ENCODE results near the gene STK25.

Gene STK25

DNA sequence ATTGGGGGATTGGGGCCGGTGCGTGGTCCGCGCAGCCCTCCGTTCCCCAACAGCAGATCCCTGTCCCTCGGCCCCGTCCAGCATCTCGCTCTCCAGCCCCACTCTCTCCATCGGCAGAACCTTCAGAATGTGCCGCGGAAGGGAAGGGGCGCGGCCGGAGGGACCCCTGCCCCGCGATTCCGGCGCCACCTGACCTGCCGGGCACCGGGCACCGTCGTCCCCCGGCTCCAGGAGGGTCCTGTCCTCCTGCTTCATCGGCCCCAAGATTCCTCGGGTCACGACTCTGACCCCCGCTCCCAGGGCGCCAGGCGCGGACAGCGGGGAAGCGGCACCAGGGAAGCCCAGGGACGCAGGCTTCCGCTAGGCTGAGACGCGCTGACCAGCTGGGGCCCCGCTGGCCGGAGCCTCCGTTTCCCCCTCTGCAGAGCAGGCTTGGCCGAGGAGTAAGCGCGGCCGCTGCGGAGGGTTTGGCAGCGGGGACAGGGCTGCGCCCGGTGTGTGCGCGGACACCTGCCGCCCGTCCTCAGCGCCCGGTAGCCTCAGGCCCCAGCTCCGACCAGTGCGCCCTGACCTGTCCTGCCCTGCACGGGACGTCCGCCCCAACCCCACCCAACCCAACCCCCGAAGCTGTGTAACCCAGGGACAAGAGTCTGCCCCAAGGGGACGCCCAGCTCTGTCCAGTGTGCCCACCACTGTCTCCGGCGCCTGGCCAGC, 33.3 kb upstream of the STK25 start:
- Histone ChIP-seq H3K27ac (no peak overlapping the region), H3K4me3 (ENCODE audit: low read depth, low read length) (peak overlapping the region; percentile 22), H3K36me3 (replicated peaks) (no peaks in the 10 kb centered on the region), H3K27me3 (replicated peaks) (no peaks in the 10 kb centered on the region)
- in situ Hi-C loops (cut with HindIII; ENCODE audit: low pct_ligation_motif_present, low sequenced_read_pairs): no loop called here
- DNase-seq: no peak
- TF ChIP-seq, protein P1, sequence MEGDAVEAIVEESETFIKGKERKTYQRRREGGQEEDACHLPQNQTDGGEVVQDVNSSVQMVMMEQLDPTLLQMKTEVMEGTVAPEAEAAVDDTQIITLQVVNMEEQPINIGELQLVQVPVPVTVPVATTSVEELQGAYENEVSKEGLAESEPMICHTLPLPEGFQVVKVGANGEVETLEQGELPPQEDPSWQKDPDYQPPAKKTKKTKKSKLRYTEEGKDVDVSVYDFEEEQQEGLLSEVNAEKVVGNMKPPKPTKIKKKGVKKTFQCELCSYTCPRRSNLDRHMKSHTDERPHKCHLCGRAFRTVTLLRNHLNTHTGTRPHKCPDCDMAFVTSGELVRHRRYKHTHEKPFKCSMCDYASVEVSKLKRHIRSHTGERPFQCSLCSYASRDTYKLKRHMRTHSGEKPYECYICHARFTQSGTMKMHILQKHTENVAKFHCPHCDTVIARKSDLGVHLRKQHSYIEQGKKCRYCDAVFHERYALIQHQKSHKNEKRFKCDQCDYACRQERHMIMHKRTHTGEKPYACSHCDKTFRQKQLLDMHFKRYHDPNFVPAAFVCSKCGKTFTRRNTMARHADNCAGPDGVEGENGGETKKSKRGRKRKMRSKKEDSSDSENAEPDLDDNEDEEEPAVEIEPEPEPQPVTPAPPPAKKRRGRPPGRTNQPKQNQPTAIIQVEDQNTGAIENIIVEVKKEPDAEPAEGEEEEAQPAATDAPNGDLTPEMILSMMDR (IDR thresholded peaks at IDR 0.05; ENCODE audit: low read depth, low read length, missing control alignments): no peak

DNA sequence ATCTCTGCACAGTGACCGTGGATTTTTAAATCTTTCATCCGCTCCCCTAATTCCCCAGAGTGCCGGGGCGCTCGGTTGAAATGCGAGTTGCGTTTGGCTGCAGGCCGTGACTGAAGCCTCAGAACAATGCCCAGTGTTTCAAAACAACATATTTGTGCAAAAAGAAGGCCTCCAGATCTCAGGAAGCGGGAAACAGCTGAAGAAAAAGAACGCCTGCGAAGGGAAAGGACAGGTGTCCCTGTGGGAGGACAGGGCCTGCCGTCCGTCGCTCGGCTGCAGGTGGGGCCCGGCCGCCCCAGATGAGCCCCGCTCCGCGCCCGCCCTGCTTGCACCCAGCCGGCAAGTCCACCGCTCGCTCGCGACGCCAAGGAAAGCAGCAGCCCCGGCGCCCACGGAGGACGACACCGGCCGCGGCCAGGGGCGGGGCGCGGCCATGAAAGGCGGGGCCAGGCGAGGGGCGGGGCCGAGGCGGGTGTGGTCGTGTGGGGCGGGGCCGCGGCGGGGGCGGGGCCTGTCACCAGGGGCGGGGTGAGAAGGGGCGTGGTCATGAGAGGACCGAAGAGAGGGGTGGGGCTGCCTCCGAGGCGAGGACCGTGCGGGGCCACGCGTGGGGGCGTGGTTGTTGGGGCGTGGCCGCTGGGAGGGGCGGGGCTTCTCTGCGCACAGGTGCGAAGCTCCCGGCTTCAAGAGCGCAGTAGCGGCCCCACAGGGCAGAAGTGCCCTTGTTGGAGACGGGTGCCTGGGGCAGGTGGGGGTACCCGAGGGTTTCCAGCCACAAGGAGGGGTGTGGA, 32.6 kb upstream of the STK25 start:
- H3K27me3 ChIP-seq (replicated peaks): no peaks in the 10 kb centered on the region
- in situ Hi-C loops (cut with HindIII; ENCODE audit: low pct_ligation_motif_present, low sequenced_read_pairs): no loop called here
- H3K4me3 ChIP-seq (ENCODE audit: low read depth, low read length): peak overlapping the region; percentile 33

GRCh38 chr2:241540401-241540770, 32.0 kb upstream of the STK25 start:
- no peaks in the 10 kb centered on the region for H3K27me3 ChIP-seq (replicated peaks)
- no peak overlapping the region for H3K4me3 ChIP-seq (ENCODE audit: low read depth, low read length)
- in situ Hi-C loops (cut with HindIII; ENCODE audit: low pct_ligation_motif_present, low sequenced_read_pairs): no loop called here
- H3K36me3 ChIP-seq (replicated peaks): no peaks in the 10 kb centered on the region
- DNase-seq: no peak
- no peak overlapping the region for H3K27ac ChIP-seq
- TF ChIP-seq, protein P1 (IDR thresholded peaks at IDR 0.05; ENCODE audit: low read depth, low read length, missing control alignments): no peak

More for the DNA sequence above, 32.6 kb upstream of the STK25 start:
- no peaks in the 10 kb centered on the region for H3K36me3 ChIP-seq (replicated peaks)
- TF ChIP-seq, protein P1 (IDR thresholded peaks at IDR 0.05; ENCODE audit: low read depth, low read length, missing control alignments): no peak
- no peak overlapping the region for H3K27ac ChIP-seq
- DNase-seq: peak; percentile 22

GRCh38 chr2:241539616-241540374, 31.4 kb upstream of the STK25 start:
- no peak overlapping the region for H3K27ac ChIP-seq
- in situ Hi-C loops (cut with HindIII; ENCODE audit: low pct_ligation_motif_present, low sequenced_read_pairs): no loop called here
- H3K4me3 ChIP-seq (ENCODE audit: low read depth, low read length): no peak overlapping the region
- TF ChIP-seq, protein P1 (IDR thresholded peaks at IDR 0.05; ENCODE audit: low read depth, low read length, missing control alignments): no peak
- H3K36me3 ChIP-seq (replicated peaks): no peaks in the 10 kb centered on the region
- H3K27me3 ChIP-seq (replicated peaks): no peaks in the 10 kb centered on the region
- DNase-seq: no peak

GRCh38 chr2:241538838-241539615, 30.6 kb upstream of the STK25 start:
- in situ Hi-C loops (cut with HindIII; ENCODE audit: low pct_ligation_motif_present, low sequenced_read_pairs): no loop called here
- no peaks in the 10 kb centered on the region for H3K36me3 ChIP-seq (replicated peaks)
- H3K27ac ChIP-seq: no peak overlapping the region
- no peaks in the 10 kb centered on the region for H3K27me3 ChIP-seq (replicated peaks)
- TF ChIP-seq, protein P1 (IDR thresholded peaks at IDR 0.05; ENCODE audit: low read depth, low read length, missing control alignments): no peak
- H3K4me3 ChIP-seq (ENCODE audit: low read depth, low read length): no peak overlapping the region
- DNase-seq: no peak

All from brain microvascular endothelial cell (primary cell).